ENCODE measurements around the gene MAMLD1. TPM values are rescaled to one million over a fixed set of nuclear protein-coding genes. Genes with fewer than 3 reads are reported as not detected.

MAMLD1 gene
- total RNA-seq, 2 experiments from 2014 or later = 5.1 to 5.6 TPM

GRCh38 chrX:150527108-150527507 is 164.0 kb downstream of the MAMLD1 start:
- POLR2A ChIA-PET = no interaction called here
- CTCF ChIA-PET = no interaction called here
- no peaks in the 10 kb centered on the region for H3K9me3 Mint-ChIP-seq

GRCh38 chrX:150529587-150529986 is 166.5 kb downstream of the MAMLD1 start:
- Mint-ChIP-seq H3K4me3 (no peak overlapping the region), H3K27ac (no peak overlapping the region), H3K36me3 (ENCODE audit: low read depth) (peaks cover 6% of the 10 kb centered on the region), H3K9me3 (peaks cover 9% of the 10 kb centered on the region), H3K27me3 (no peaks in the 10 kb centered on the region), H3K4me1 (no peaks in the 10 kb centered on the region)
- DNase-seq = no peak
- ChIA-PET POLR2A (no interaction called here), CTCF (no interaction called here)

More at GRCh38 chrX:150527108-150527507, 164.0 kb downstream of the MAMLD1 start:
- Mint-ChIP-seq H3K4me3 (no peak overlapping the region), H3K27ac (no peak overlapping the region), H3K4me1 (no peaks in the 10 kb centered on the region), H3K27me3 (peaks cover 2% of the 10 kb centered on the region), H3K36me3 (ENCODE audit: low read depth) (no peaks in the 10 kb centered on the region)
- no peak for DNase-seq

- no peak for DNase-seq
- Mint-ChIP-seq H3K4me1 (no peaks in the 10 kb centered on the region), H3K9me3 (peaks cover 16% of the 10 kb centered on the region), H3K36me3 (ENCODE audit: low read depth) (peaks cover 6% of the 10 kb centered on the region), H3K27ac (no peak overlapping the region), H3K4me3 (no peak overlapping the region), H3K27me3 (no peaks in the 10 kb centered on the region)
- ChIA-PET POLR2A (no interaction called here), CTCF (no interaction called here)
Observed at GRCh38 chrX:150530821-150531220, 167.7 kb downstream of the MAMLD1 start.

- Mint-ChIP-seq H3K9me3 (peaks cover 21% of the 10 kb centered on the region), H3K36me3 (ENCODE audit: low read depth) (peaks cover 6% of the 10 kb centered on the region), H3K27ac (no peak overlapping the region), H3K4me3 (no peak overlapping the region), H3K4me1 (no peaks in the 10 kb centered on the region), H3K27me3 (no peaks in the 10 kb centered on the region)
- ChIA-PET POLR2A (no interaction called here), CTCF (no interaction called here)
- no peak for DNase-seq
Observed at GRCh38 chrX:150531467-150531866, 168.3 kb downstream of the MAMLD1 start.

- CTCF ChIA-PET = no interaction called here
- Mint-ChIP-seq H3K27me3 (no peaks in the 10 kb centered on the region), H3K9me3 (peaks cover 21% of the 10 kb centered on the region)
Observed at GRCh38 chrX:150533863-150534262, 170.7 kb downstream of the MAMLD1 start.

GRCh38 chrX:150536455-150537116 is 173.5 kb downstream of the MAMLD1 start:
- Mint-ChIP-seq H3K9me3 (peaks cover 21% of the 10 kb centered on the region), H3K4me1 (no peaks in the 10 kb centered on the region), H3K27me3 (no peaks in the 10 kb centered on the region), H3K36me3 (ENCODE audit: low read depth) (peaks cover 6% of the 10 kb centered on the region), H3K27ac (no peak overlapping the region), H3K4me3 (no peak overlapping the region)
- no peak for DNase-seq
- ChIA-PET CTCF (no interaction called here), POLR2A (no interaction called here)

More at GRCh38 chrX:150533863-150534262, 170.7 kb downstream of the MAMLD1 start:
- Mint-ChIP-seq H3K4me1 (no peaks in the 10 kb centered on the region), H3K4me3 (no peak overlapping the region), H3K27ac (no peak overlapping the region), H3K36me3 (ENCODE audit: low read depth) (peaks cover 6% of the 10 kb centered on the region)
- no peak for DNase-seq
- POLR2A ChIA-PET = no interaction called here

GRCh38 chrX:150537851-150538250 is 174.7 kb downstream of the MAMLD1 start:
- no peaks in the 10 kb centered on the region for H3K27me3 Mint-ChIP-seq
- peaks cover 21% of the 10 kb centered on the region for H3K9me3 Mint-ChIP-seq
- H3K36me3 Mint-ChIP-seq (ENCODE audit: low read depth) = peaks cover 6% of the 10 kb centered on the region
- H3K4me1 Mint-ChIP-seq = no peaks in the 10 kb centered on the region
- H3K4me3 Mint-ChIP-seq = no peak overlapping the region
- ChIA-PET CTCF (no interaction called here), POLR2A (no interaction called here)
- H3K27ac Mint-ChIP-seq = no peak overlapping the region
- no peak for DNase-seq

GRCh38 chrX:150540965-150541364 is 177.8 kb downstream of the MAMLD1 start:
- Mint-ChIP-seq H3K36me3 (ENCODE audit: low read depth) (no peaks in the 10 kb centered on the region), H3K4me3 (no peak overlapping the region), H3K9me3 (peaks cover 4% of the 10 kb centered on the region), H3K27me3 (no peaks in the 10 kb centered on the region), H3K27ac (no peak overlapping the region), H3K4me1 (no peaks in the 10 kb centered on the region)
- POLR2A ChIA-PET = no interaction called here
- no peak for DNase-seq
- CTCF ChIA-PET = no interaction called here

- DNase-seq = no peak
- Mint-ChIP-seq H3K36me3 (ENCODE audit: low read depth) (no peaks in the 10 kb centered on the region), H3K9me3 (no peaks in the 10 kb centered on the region), H3K4me3 (no peak overlapping the region), H3K27me3 (no peaks in the 10 kb centered on the region), H3K27ac (no peak overlapping the region), H3K4me1 (peaks cover 13% of the 10 kb centered on the region)
- POLR2A ChIA-PET = no interaction called here
- CTCF ChIA-PET = no interaction called here
Observed at GRCh38 chrX:150542846-150543229, 179.7 kb downstream of the MAMLD1 start.

- POLR2A ChIA-PET = no interaction called here
- CTCF ChIA-PET = interaction anchor here (1.0 kb wide), 1 partner anchor 17 kb away, joined by 3 read pairs; no protein-coding TSS in a partner anchor
- no peak overlapping the region for H3K27ac Mint-ChIP-seq
Observed at GRCh38 chrX:150543230-150544155, 180.4 kb downstream of the MAMLD1 start.

GRCh38 chrX:150544222-150544787 is 181.2 kb downstream of the MAMLD1 start:
- Mint-ChIP-seq H3K9me3 (no peaks in the 10 kb centered on the region), H3K27ac (no peak overlapping the region), H3K36me3 (ENCODE audit: low read depth) (no peaks in the 10 kb centered on the region), H3K4me1 (peaks cover 28% of the 10 kb centered on the region), H3K4me3 (no peak overlapping the region), H3K27me3 (no peaks in the 10 kb centered on the region)
- POLR2A ChIA-PET = interaction anchor here (5.2 kb wide), 1 partner anchor 25 kb away, joined by 43 read pairs; the partner anchor contains the start of gene MTM1
- DNase-seq = peak; percentile 19
- CTCF ChIA-PET = interaction anchor here (1.0 kb wide), 2 partner anchors 16 to 29 kb away, joined by 3 to 4 read pairs; no protein-coding TSS in a partner anchor

More at GRCh38 chrX:150543230-150544155, 180.4 kb downstream of the MAMLD1 start:
- peaks cover 20% of the 10 kb centered on the region for H3K4me1 Mint-ChIP-seq
- no peaks in the 10 kb centered on the region for H3K9me3 Mint-ChIP-seq
- DNase-seq = no peak
- H3K36me3 Mint-ChIP-seq (ENCODE audit: low read depth) = no peaks in the 10 kb centered on the region
- no peaks in the 10 kb centered on the region for H3K27me3 Mint-ChIP-seq
- no peak overlapping the region for H3K4me3 Mint-ChIP-seq

GRCh38 chrX:150544835-150545770 is 182.0 kb downstream of the MAMLD1 start:
- Mint-ChIP-seq H3K4me3 (no peak overlapping the region), H3K36me3 (ENCODE audit: low read depth) (no peaks in the 10 kb centered on the region), H3K4me1 (peaks cover 29% of the 10 kb centered on the region), H3K27me3 (no peaks in the 10 kb centered on the region), H3K27ac (no peak overlapping the region), H3K9me3 (no peaks in the 10 kb centered on the region)
- no peak for DNase-seq
- CTCF ChIA-PET = interaction anchor here (1.0 to 1.8 kb wide), 3 partner anchors 28 to 180 kb away, joined by 3 to 4 read pairs (median 4); no protein-coding TSS in a partner anchor
- POLR2A ChIA-PET = interaction anchor here (5.2 kb wide), 1 partner anchor 24 kb away, joined by 43 read pairs; the partner anchor contains the start of gene MTM1

Data from activated CD4-positive, alpha-beta memory T cell treated with anti-CD3 and anti-CD28 coated beads, Interleukin-2, amount 10 ng/mL, durations not matched to agents 7 days and 5 days (primary cell).